Endothelial cell of umbilical vein (primary cell): ENCODE measurements around the gene DHX29. TPM values are rescaled to one million over a fixed set of nuclear protein-coding genes. Genes with fewer than 3 reads are reported as not detected.

Experiments
- BruUV-seq: library from RNA; stranded (reverse); fragments of 400-500 nt; replicated peaks from 2 replicates; lab custom pipeline; 2021; lab: Mats Ljungman, UMichigan
- CTCF ChIA-PET: fragments of 300-600, 350-600 bp; sonication (Branson Sonifier 250); formaldehyde crosslinking; loops from one replicate; lab custom pipeline; 2021; ENCODE audit warnings: antibody characterized with exemption, inconsistent platforms; lab: Charles Lee
- POLR2A ChIA-PET: fragments of 300-600, 350-600 bp; sonication (Branson Sonifier 250); formaldehyde crosslinking; loops from one replicate; lab custom pipeline; 2021; ENCODE audit warnings: antibody characterized with exemption, inconsistent platforms; lab: Charles Lee
- DNase-seq: peaks from one replicate; pipeline ENCODE4 v3.0.0-alpha.2; 2011; ENCODE audit warnings: low read depth, low spot score
- FAIRE-seq: peaks from 2 replicates; lab custom pipeline; 2011; peaks lifted over from hg19 to GRCh38; lab: Jason Lieb, UNC
- H2AFZ ChIP-seq: 2 replicates; pipeline ENCODE4 v1.6.0; 2012; ENCODE audit warnings: low read depth, low read length, control low read depth, inconsistent platforms
- H3K27ac ChIP-seq: 2 replicates; pipeline ENCODE4 v1.5.1; 2011; ENCODE audit warnings: low read depth, mild to moderate bottlenecking, control low read depth, low read length, moderate library complexity; ENCODE audit not compliant: insufficient read depth
- H3K27me3 ChIP-seq, 2 experiments: 2 replicates each; pipeline versions ENCODE4 v1.6.0 to v1.6.1; 2011; ENCODE audit warnings: low read length in 2 of 2, mixed read lengths in 1 of 2; ENCODE audit not compliant: control insufficient read depth in 2 of 2, insufficient read depth in 2 of 2
- H3K36me3 ChIP-seq, 2 experiments: 2 replicates in 1 of 2; 3 replicates in 1 of 2; pipeline ENCODE4 v1.5.1; 2011; ENCODE audit warnings: low read length in 2 of 2, mild to moderate bottlenecking in 1 of 2, moderate library complexity in 1 of 2; ENCODE audit not compliant: control insufficient read depth in 2 of 2, insufficient read depth in 2 of 2; ENCODE audit errors: extremely low read depth in 1 of 2
- H3K4me1 ChIP-seq: 3 replicates; pipeline ENCODE4 v1.5.1; 2011; ENCODE audit warnings: mild to moderate bottlenecking, low read length; ENCODE audit not compliant: control insufficient read depth, insufficient read depth; ENCODE audit errors: extremely low read depth
- H3K4me2 ChIP-seq: 2 replicates; pipeline ENCODE4 v1.6.1; 2011; ENCODE audit warnings: low read length, control low read depth, mixed read lengths; ENCODE audit not compliant: insufficient read depth
- H3K4me3 ChIP-seq, 3 experiments: fragments of 200-600 bp in 1 of 3; sonication (generic), shearing (Covaris generic) in 1 of 3; replicated peaks in 1 of 3; 2 replicates each; pipeline ENCODE4 v1.5.1; 2011 to 2016; ENCODE audit warnings: control low read depth in 3 of 3, low read length in 3 of 3, mild to moderate bottlenecking in 2 of 3, inconsistent platforms in 1 of 3, low read depth in 1 of 3, moderate library complexity in 1 of 3; ENCODE audit not compliant: insufficient read depth in 1 of 3
- H3K79me2 ChIP-seq: 2 replicates; pipeline ENCODE4 v1.6.0; 2012; ENCODE audit warnings: low read length, inconsistent platforms; ENCODE audit not compliant: control insufficient read depth, insufficient read depth
- H3K9ac ChIP-seq: replicated peaks from 2 replicates; pipeline ENCODE3; 2011; ENCODE audit warnings: low read length, control low read depth; ENCODE audit not compliant: insufficient read depth; ENCODE audit errors: extremely low read depth
- H3K9me1 ChIP-seq: replicated peaks from 3 replicates; pipeline ENCODE4 v1.6.0; 2011; ENCODE audit warnings: mild to moderate bottlenecking, low read length; ENCODE audit not compliant: control insufficient read depth, insufficient read depth; ENCODE audit errors: extremely low read depth
- H3K9me3 ChIP-seq: replicated peaks from 2 replicates; pipeline ENCODE4 v1.5.1; 2012; ENCODE audit warnings: low read length, inconsistent platforms; ENCODE audit not compliant: control insufficient read depth, insufficient read depth
- H4K20me1 ChIP-seq: replicated peaks from 2 replicates; pipeline ENCODE3; 2011; ENCODE audit warnings: mild to moderate bottlenecking, low read length; ENCODE audit not compliant: control insufficient read depth, insufficient read depth; ENCODE audit errors: extremely low read depth
- CTCF ChIP-seq, 2 donors: IDR thresholded peaks; 1 replicate in 1 of 2; 2 replicates in 1 of 2; pipeline ENCODE4 v1.5.1; 2011; ENCODE audit warnings: low read length in 2 of 2, mild to moderate bottlenecking in 2 of 2, moderate library complexity in 2 of 2, control low read depth in 1 of 2, inconsistent platforms in 1 of 2, low read depth in 1 of 2; ENCODE audit not compliant: insufficient read depth in 1 of 2; ENCODE audit errors: extremely low read depth in 1 of 2
- EZH2 ChIP-seq: IDR thresholded peaks from 2 replicates; pipeline ENCODE4 v1.6.1; 2012; ENCODE audit warnings: borderline replicate concordance, low read depth, mild to moderate bottlenecking, moderate library complexity, low read length, inconsistent platforms; ENCODE audit not compliant: severe bottlenecking
- FOS ChIP-seq: IDR thresholded peaks from 2 replicates; pipeline ENCODE4 v1.6.1; 2011; ENCODE audit warnings: mild to moderate bottlenecking, low read length, moderate library complexity, borderline replicate concordance; ENCODE audit not compliant: insufficient read depth
- GATA2 ChIP-seq: IDR thresholded peaks from 2 replicates; pipeline ENCODE4 v1.7.0; 2011; ENCODE audit warnings: low read depth, mild to moderate bottlenecking, moderate library complexity, mixed read lengths, low read length; ENCODE audit not compliant: insufficient read length, insufficient read depth
- JUN ChIP-seq: IDR thresholded peaks from 2 replicates; pipeline ENCODE4 v1.6.1; 2011; ENCODE audit warnings: borderline replicate concordance, low read depth; ENCODE audit not compliant: insufficient read length, insufficient read depth
- MAX ChIP-seq: IDR thresholded peaks from 2 replicates; pipeline ENCODE4 v1.6.1; 2011; ENCODE audit not compliant: insufficient read depth, insufficient read length
- MYC ChIP-seq: IDR thresholded peaks from one replicate; pipeline ENCODE4 v1.6.1; 2011; ENCODE audit warnings: mild to moderate bottlenecking, low read depth, low read length
- POLR2A ChIP-seq: IDR thresholded peaks from 2 replicates; pipeline ENCODE4 v1.6.1; 2012; ENCODE audit warnings: low read depth, mild to moderate bottlenecking, control low read depth, low read length
- POLR2AphosphoS5 ChIP-seq: IDR thresholded peaks from 2 replicates; pipeline ENCODE4 v1.6.1; 2012; ENCODE audit warnings: low read depth, mild to moderate bottlenecking, control low read depth, low read length, moderate library complexity; ENCODE audit not compliant: insufficient read depth
- dilution Hi-C: fragments of 300-500 bp; cut with MboI; formaldehyde crosslinking; loops from one replicate; pipeline ENCODE4 v1.15.0; 2019; ENCODE audit warnings: low sequenced_read_pairs; ENCODE audit not compliant: extremely low pct_ligation_motif_present
- intact Hi-C: fragments of 100-400 bp; cut with micrococcal nuclease; formaldehyde crosslinking; loops from one replicate; pipeline ENCODE4 v1.10.0; 2022
- polyA plus RNA-seq, 4 experiments: library from polyadenylated mRNA; depleted of rRNA in 3 of 4; stranded (reverse) in 3 of 4; unstranded in 1 of 4; fragments of >200 nt; gene quantifications; 2 replicates each; pipeline versions ENCODE4 v1.2.1 to v1.2.3, GENCODE V29; 2011 to 2012; ENCODE audit warnings: missing spikeins in 1 of 4
- total RNA-seq: library from RNA; stranded (reverse); gene quantifications from 2 replicates; pipeline ENCODE4 v1.2.3, GENCODE V29; 2021

Gene DHX29
- total and polyA plus RNA-seq, 2 donors (not counting 3 experiments of a cell fraction or from before 2014, with no cell fraction given): 4.7 to 32.8 TPM

DNA sequence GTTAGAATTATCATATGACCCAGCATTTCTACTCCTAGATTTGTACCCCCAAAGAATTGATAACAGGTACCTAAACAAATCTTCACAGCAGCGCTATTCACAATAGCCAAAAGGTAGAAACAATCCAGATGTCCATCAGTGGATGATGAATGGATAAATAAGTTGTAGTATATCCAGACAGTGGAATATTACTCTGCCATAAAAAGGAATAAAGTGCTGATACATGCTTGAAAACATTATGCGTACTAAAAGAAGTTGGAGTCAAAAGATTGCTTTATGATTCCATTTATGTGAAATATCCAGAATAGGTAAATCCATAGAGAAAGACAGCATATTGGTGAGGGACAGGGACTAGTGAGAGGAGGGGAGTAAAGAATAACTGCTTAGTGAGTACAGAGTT lies 26.3 kb upstream of the DHX29 start:
- CTCF ChIA-PET: no interaction called here
- H3K79me2 ChIP-seq: peaks cover 48% of the 10 kb centered on the region
- no peak for FAIRE-seq

More for the DNA sequence above, 26.3 kb upstream of the DHX29 start:
- H3K9ac ChIP-seq: no peak overlapping the region
- intact Hi-C loops: no loop called here
- H3K9me1 ChIP-seq: no peaks in the 10 kb centered on the region
- H3K9me3 ChIP-seq: no peaks in the 10 kb centered on the region
- BruUV-seq: no TSS peak
- H2AFZ ChIP-seq: no peak overlapping the region
- no peak overlapping the region for H3K27ac ChIP-seq
- dilution Hi-C loops: no loop called here
- no peak overlapping the region for H3K4me3 ChIP-seq
- TF ChIP-seq MAX (no peak), POLR2AphosphoS5 (no peak), MYC (no peak), JUN (no peak), POLR2A (no peak), GATA2 (no peak), FOS (no peak), EZH2 (no peak), CTCF (IDR thresholded peaks at IDR 0.05; ENCODE audit: extremely low read depth in 1 of 2, insufficient read depth in 1 of 2, low read depth in 1 of 2, low read length in 2 of 2) (no peak)
- no peak for DNase-seq
- peaks cover 0 to 7% of the 10 kb centered on the region in 2 experiments for H3K36me3 ChIP-seq
- no peaks in the 10 kb centered on the region for H3K27me3 ChIP-seq
- H4K20me1 ChIP-seq: peaks cover 2% of the 10 kb centered on the region
- H3K4me2 ChIP-seq: no peak overlapping the region
- no peaks in the 10 kb centered on the region for H3K4me1 ChIP-seq
- POLR2A ChIA-PET: no interaction called here
